CD14-positive monocyte (primary cell): ENCODE data around the gene PXN. TPM values are rescaled to one million over a fixed set of nuclear protein-coding genes. Genes with fewer than 3 reads are reported as not detected.
"Not testable (repeated sequence)": the region's sequence is repeated elsewhere in the genome, so short reads cannot be mapped to it uniquely, and the experiment has no call there.

Experiments used
- DNase-seq, 3 donors: peaks; one replicate each; pipeline ENCODE4 v3.0.0-alpha.2; 2011 to 2022
- H2AFZ ChIP-seq: 2 replicates; pipeline ENCODE4 v1.6.0; 2012; ENCODE audit warnings: mild to moderate bottlenecking, low read depth, low read length, inconsistent platforms; ENCODE audit not compliant: insufficient read depth, poor library complexity, severe bottlenecking
- H3K27ac ChIP-seq, 2 donors: 1 replicate in 1 of 2; 2 replicates in 1 of 2; pipeline ENCODE4 v1.5.1; 2012 to 2013; ENCODE audit warnings: low read length in 2 of 2, control low read depth in 1 of 2, inconsistent platforms in 1 of 2, low read depth in 1 of 2, mild to moderate bottlenecking in 1 of 2
- H3K27me3 ChIP-seq, 2 donors: one replicate each; pipeline versions ENCODE4 v1.6.0 to v1.6.1; 2011 to 2013; ENCODE audit warnings: low read length in 2 of 2; ENCODE audit not compliant: control insufficient read depth in 2 of 2, insufficient read depth in 2 of 2
- H3K36me3 ChIP-seq, 2 donors: replicated peaks in 1 of 2; 1 replicate in 1 of 2; 2 replicates in 1 of 2; pipeline versions ENCODE4 v1.5.1 to v1.6.1; 2012 to 2013; ENCODE audit warnings: low read length in 2 of 2, control low read depth in 1 of 2, inconsistent platforms in 1 of 2, mild to moderate bottlenecking in 1 of 2; ENCODE audit not compliant: insufficient read depth in 2 of 2, control insufficient read depth in 1 of 2
- H3K4me1 ChIP-seq, 2 donors: 1 replicate in 1 of 2; 2 replicates in 1 of 2; pipeline versions ENCODE4 v1.5.1 to v1.6.1; 2012 to 2013; ENCODE audit warnings: low read length in 2 of 2, control low read depth in 1 of 2, inconsistent platforms in 1 of 2, mild to moderate bottlenecking in 1 of 2, moderate library complexity in 1 of 2; ENCODE audit not compliant: insufficient read depth in 2 of 2, control insufficient read depth in 1 of 2
- H3K4me2 ChIP-seq: replicated peaks from 2 replicates; pipeline ENCODE3; 2012; ENCODE audit warnings: low read length, moderate library complexity, mild to moderate bottlenecking; ENCODE audit not compliant: poor library complexity, severe bottlenecking; ENCODE audit errors: extremely low read depth
- H3K4me3 ChIP-seq, 3 experiments: fragments of 200-600 bp in 1 of 3; sonication (generic) in 1 of 3; replicated peaks in 1 of 3; 1 replicate in 2 of 3; 2 replicates in 1 of 3; pipeline ENCODE4 v1.5.1; 2011 to 2013; ENCODE audit warnings: low read length in 3 of 3, mild to moderate bottlenecking in 3 of 3, control low read depth in 2 of 3, low read depth in 2 of 3, inconsistent platforms in 1 of 3, moderate library complexity in 1 of 3
- H3K79me2 ChIP-seq: 2 replicates; pipeline ENCODE4 v1.6.0; 2012; ENCODE audit warnings: mild to moderate bottlenecking, control low read depth, inconsistent platforms, low read length, moderate library complexity; ENCODE audit not compliant: insufficient read depth
- H3K9ac ChIP-seq: 2 replicates; pipeline ENCODE4 v1.6.0; 2017; ENCODE audit warnings: low read length, mild to moderate bottlenecking; ENCODE audit not compliant: insufficient read depth, poor library complexity, severe bottlenecking
- H3K9me3 ChIP-seq, 2 donors: replicated peaks in 1 of 2; 1 replicate in 1 of 2; 2 replicates in 1 of 2; pipeline versions ENCODE4 v1.5.1 to v1.6.1; 2012 to 2013; ENCODE audit warnings: low read length in 2 of 2, control low read depth in 1 of 2; ENCODE audit not compliant: control insufficient read depth in 1 of 2, insufficient read depth in 1 of 2
- H4K20me1 ChIP-seq: 2 replicates; pipeline ENCODE4 v1.6.0; 2012; ENCODE audit warnings: mild to moderate bottlenecking, low read length, control low read depth, moderate library complexity; ENCODE audit not compliant: insufficient read depth
- H3K27ac Mint-ChIP-seq, 7 donors: one replicate each; pipeline ENCODE4 v1.8.0; 2020; ENCODE audit warnings: mild to moderate bottlenecking in 7 of 7, mixed read lengths in 7 of 7, moderate library complexity in 6 of 7, inconsistent platforms in 2 of 7
- H3K27me3 Mint-ChIP-seq, 3 donors: one replicate each; pipeline ENCODE4 v1.8.0; 2021 to 2022; ENCODE audit warnings: low read depth in 3 of 3, mild to moderate bottlenecking in 3 of 3, mixed read lengths in 3 of 3, moderate library complexity in 3 of 3, inconsistent platforms in 1 of 3
- H3K36me3 Mint-ChIP-seq, 2 donors: one replicate each; pipeline ENCODE4 v1.8.0; 2020; ENCODE audit warnings: mixed read lengths in 2 of 2, inconsistent platforms in 1 of 2, mild to moderate bottlenecking in 1 of 2
- H3K4me1 Mint-ChIP-seq: one replicate; pipeline ENCODE4 v1.8.0; 2020; ENCODE audit warnings: mild to moderate bottlenecking, mixed read lengths
- H3K4me3 Mint-ChIP-seq, 2 donors: one replicate each; pipeline ENCODE4 v1.8.0; 2020; ENCODE audit warnings: mild to moderate bottlenecking in 2 of 2, mixed read lengths in 2 of 2, moderate library complexity in 1 of 2
- H3K9me3 Mint-ChIP-seq, 7 donors: one replicate each; pipeline ENCODE4 v1.8.0; 2020 to 2022; ENCODE audit warnings: mixed read lengths in 7 of 7, mild to moderate bottlenecking in 6 of 7, moderate library complexity in 6 of 7, inconsistent platforms in 2 of 7
- CTCF ChIP-seq: fragments of 200-600 bp; IDR thresholded peaks from one replicate; pipeline ENCODE4 v1.8.0; 2022; ENCODE audit warnings: antibody characterized with exemption, mild to moderate bottlenecking
- WGBS: methylation state at CpG from one replicate; pipeline ENCODE4 v1.1.5; 2013; ENCODE audit warnings: missing lambda C conversion rate; ENCODE audit not compliant: insufficient coverage; 5-methylcytosine and 5-hydroxymethylcytosine counted together
- intact Hi-C, 2 donors: fragments of 100-400 bp; cut with micrococcal nuclease; formaldehyde crosslinking; loops; one replicate each; pipeline versions ENCODE4 v1.15.0 to v1.15.1; 2023
- polyA plus RNA-seq, 3 donors: library from polyadenylated mRNA; depleted of rRNA in 1 of 3; unstranded in 2 of 3; stranded (reverse) in 1 of 3; fragments of 300-500 nt in 2 of 3; fragments of >200 nt in 1 of 3; fragmentation: Illumina TruSeq in 2 of 3; gene quantifications; 1 replicate in 2 of 3; 2 replicates in 1 of 3; pipeline ENCODE4 v1.2.3, GENCODE V29; 2012 to 2021

Gene PXN
- polyA plus RNA-seq, 3 donors = 62.5 to 106 (median 98.4) TPM

- Mint-ChIP-seq H3K27me3 (peaks cover 2% of the 10 kb centered on the region in 3 donors), H3K4me1 (peaks cover 95% of the 10 kb centered on the region), H3K9me3 (peaks cover 0 to 2% (median 0%) of the 10 kb centered on the region in 7 donors), H3K36me3 (peaks cover 47 to 52% of the 10 kb centered on the region in 2 donors), H3K27ac (peak overlapping the region; percentile 89 to 97 (median 95)), H3K4me3 (peak overlapping the region; percentile 60 to 82)
- H3K36me3 ChIP-seq = peaks cover 4 to 17% of the 10 kb centered on the region in 2 donors
- intact Hi-C loops = no loop called here
- WGBS = no CpG with 5 or more reads among the region's 12 CpGs
- H3K27me3 ChIP-seq = no peaks in the 10 kb centered on the region
- H4K20me1 ChIP-seq = peaks cover 44% of the 10 kb centered on the region
- H3K9ac ChIP-seq = peak overlapping the region; percentile 32
- no peak overlapping the region for H2AFZ ChIP-seq
- H3K4me2 ChIP-seq = peak overlapping the region; percentile 71
- H3K4me3 ChIP-seq = peak overlapping the region in 1 of 3 experiments; percentile 47
- H3K79me2 ChIP-seq = peaks cover 95% of the 10 kb centered on the region
- H3K9me3 ChIP-seq = no peaks in the 10 kb centered on the region
- peak; percentile 9 for TF ChIP-seq CTCF
- H3K27ac ChIP-seq = peak overlapping the region; percentile 80 to 89
- peak; percentile 77 to 79 (median 78) for DNase-seq
- H3K4me1 ChIP-seq = peaks cover 97 to 98% of the 10 kb centered on the region in 2 donors
Observed at GRCh38 chr12:120252071-120252906, 13.2 kb downstream of the PXN start.

- H3K9me3 Mint-ChIP-seq, H2AFZ ChIP-seq, H3K27me3 Mint-ChIP-seq, H3K9me3 ChIP-seq, H3K27me3 ChIP-seq, intact Hi-C loops, DNase-seq: not testable (repeated sequence)
- Histone ChIP-seq H3K27ac (peak overlapping the region; percentile 80 to 89), H3K36me3 (peaks cover 4 to 11% of the 10 kb centered on the region in 2 donors), H3K9ac (peak overlapping the region; percentile 32), H3K4me2 (peak overlapping the region; percentile 71), H3K4me1 (peaks cover 94 to 98% of the 10 kb centered on the region in 2 donors), H4K20me1 (peaks cover 45% of the 10 kb centered on the region), H3K79me2 (peaks cover 95% of the 10 kb centered on the region), H3K4me3 (peak overlapping the region in 1 of 3 experiments; percentile 47)
- Mint-ChIP-seq H3K27ac (peak overlapping the region; percentile 89 to 97 (median 95)), H3K4me3 (peak overlapping the region; percentile 57 to 82), H3K36me3 (peaks cover 44 to 48% of the 10 kb centered on the region in 2 donors), H3K4me1 (peaks cover 94% of the 10 kb centered on the region)
- WGBS = no CpG with 5 or more reads among the region's 12 CpGs
Observed at GRCh38 chr12:120251364-120252070, 14.0 kb downstream of the PXN start.
